ENCODE measurements around the gene FRMD4A. TPM values are rescaled to one million over a fixed set of nuclear protein-coding genes. Genes with fewer than 3 reads are reported as not detected.
A peak's percentile ranks its signal among the peaks of the same experiment; 100 is the strongest.

The FRMD4A gene
- total RNA-seq, 1 experiment from 2014 or later, result 19.6 TPM

DNA sequence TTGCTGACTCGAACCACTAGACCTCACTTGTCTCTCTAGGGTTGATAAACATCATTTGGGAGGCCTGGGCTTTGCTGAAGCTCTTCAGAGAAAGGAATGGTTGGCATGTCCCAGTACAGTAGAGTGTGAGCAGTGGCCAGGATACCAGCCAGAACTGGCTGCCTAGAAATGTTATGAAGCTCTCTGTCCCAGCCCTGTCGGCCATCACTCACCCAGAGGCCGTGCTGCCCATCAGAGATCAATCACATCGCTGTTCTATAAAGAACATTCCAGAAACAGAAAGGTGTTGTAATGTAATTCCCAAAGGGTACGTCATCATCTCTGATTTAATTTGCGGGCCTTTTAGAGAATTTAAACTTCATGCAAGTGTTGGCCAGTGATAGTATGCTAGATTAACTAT, 632.5 kb downstream of the FRMD4A start:
- Histone ChIP-seq H3K23ac (ENCODE audit: insufficient read length, low read depth, low read length) (no peak overlapping the region), H4K91ac (ENCODE audit: insufficient read length, low read depth, low read length) (no peak overlapping the region), H2BK12ac (ENCODE audit: insufficient read length, low read depth, low read length) (no peak overlapping the region), H3K4me1 (ENCODE audit: insufficient read depth, low read length) (no peaks in the 10 kb centered on the region), H3K23me2 (ENCODE audit: insufficient read length, low read depth, low read length, poor library complexity, severe bottlenecking) (no peaks in the 10 kb centered on the region), H3K4me2 (ENCODE audit: insufficient read depth, insufficient read length, low read length) (no peak overlapping the region), H4K20me1 (ENCODE audit: control insufficient read depth, insufficient read depth, insufficient read length) (no peaks in the 10 kb centered on the region), H3T11ph (ENCODE audit: low read length) (no peak overlapping the region), H3K56ac (ENCODE audit: insufficient read length, low read depth, low read length) (no peak overlapping the region), H4K8ac (replicated peaks; ENCODE audit: insufficient read length, low read depth, low read length) (no peak overlapping the region), H4K5ac (ENCODE audit: insufficient read length, low read depth, low read length) (no peak overlapping the region), H3K18ac (ENCODE audit: insufficient read length, low read depth, low read length) (no peak overlapping the region), H2BK5ac (ENCODE audit: insufficient read length, low read length) (no peak overlapping the region), H3K27ac (ENCODE audit: insufficient read length, low read depth, low read length) (no peak overlapping the region), H2BK120ac (ENCODE audit: low read depth, low read length, poor library complexity, severe bottlenecking) (no peak overlapping the region), H3K79me2 (ENCODE audit: insufficient read depth, low read length) (no peaks in the 10 kb centered on the region), H3K27me3 (ENCODE audit: insufficient read depth, low read length) (no peaks in the 10 kb centered on the region), H2BK15ac (ENCODE audit: low read depth, low read length) (no peak overlapping the region), H3K9ac (ENCODE audit: extremely low read depth, insufficient read length, low read length) (no peak overlapping the region), H3K4ac (ENCODE audit: low read depth, low read length) (no peak overlapping the region), H3K79me1 (ENCODE audit: insufficient read depth, low read depth, low read length, poor library complexity, severe bottlenecking) (no peaks in the 10 kb centered on the region), H2AFZ (ENCODE audit: low read length) (no peak overlapping the region), H3K9me3 (ENCODE audit: control insufficient read depth, low read depth, low read length) (no peaks in the 10 kb centered on the region), H2AK5ac (ENCODE audit: insufficient read length, low read length) (no peak overlapping the region), H3K14ac (ENCODE audit: insufficient read depth, low read length) (no peak overlapping the region), H2BK20ac (ENCODE audit: low read depth, low read length, poor library complexity, severe bottlenecking) (no peak overlapping the region)
- H3K9me3 Mint-ChIP-seq, result no peaks in the 10 kb centered on the region
- WGBS (ENCODE audit: extremely low coverage, insufficient read length, low lambda C conversion rate), result no CpG with 5 or more reads among the region's 6 CpGs
- TF ChIP-seq, protein P1, sequence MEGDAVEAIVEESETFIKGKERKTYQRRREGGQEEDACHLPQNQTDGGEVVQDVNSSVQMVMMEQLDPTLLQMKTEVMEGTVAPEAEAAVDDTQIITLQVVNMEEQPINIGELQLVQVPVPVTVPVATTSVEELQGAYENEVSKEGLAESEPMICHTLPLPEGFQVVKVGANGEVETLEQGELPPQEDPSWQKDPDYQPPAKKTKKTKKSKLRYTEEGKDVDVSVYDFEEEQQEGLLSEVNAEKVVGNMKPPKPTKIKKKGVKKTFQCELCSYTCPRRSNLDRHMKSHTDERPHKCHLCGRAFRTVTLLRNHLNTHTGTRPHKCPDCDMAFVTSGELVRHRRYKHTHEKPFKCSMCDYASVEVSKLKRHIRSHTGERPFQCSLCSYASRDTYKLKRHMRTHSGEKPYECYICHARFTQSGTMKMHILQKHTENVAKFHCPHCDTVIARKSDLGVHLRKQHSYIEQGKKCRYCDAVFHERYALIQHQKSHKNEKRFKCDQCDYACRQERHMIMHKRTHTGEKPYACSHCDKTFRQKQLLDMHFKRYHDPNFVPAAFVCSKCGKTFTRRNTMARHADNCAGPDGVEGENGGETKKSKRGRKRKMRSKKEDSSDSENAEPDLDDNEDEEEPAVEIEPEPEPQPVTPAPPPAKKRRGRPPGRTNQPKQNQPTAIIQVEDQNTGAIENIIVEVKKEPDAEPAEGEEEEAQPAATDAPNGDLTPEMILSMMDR (conservative IDR thresholded peaks at IDR 0.05), result no peak
- H3K36me3 Mint-ChIP-seq (ENCODE audit: insufficient read depth in 1 of 3, low read depth in 3 of 3), result peaks cover 39 to 58% (median 42%) of the 10 kb centered on the region in 3 experiments; a peak in 6 of 7 replicates
- H3K27ac Mint-ChIP-seq, result peak overlapping the region in 1 of 3 experiments; percentile 57; a peak in 1 of 7 replicates
- no peak for DNase-seq
- H3K4me3 Mint-ChIP-seq, result no peak overlapping the region
- H3K4me1 Mint-ChIP-seq, result peaks cover 8 to 17% of the 10 kb centered on the region in 2 experiments
- H3K27me3 Mint-ChIP-seq (ENCODE audit: low read depth), result no peaks in the 10 kb centered on the region

Measured in H9 (cell line).